Adipocyte (in vitro differentiated cells): ENCODE data around the gene ZCWPW1.
A peak's percentile ranks its signal among the peaks of the same experiment; 100 is the strongest.
"Not testable (repeated sequence)": the region's sequence is repeated elsewhere in the genome, so short reads cannot be mapped to it uniquely, and the experiment has no call there.

ENCODE experiments used
- DNase-seq: peaks from one replicate; pipeline ENCODE4 v3.0.0-alpha.2; 2015; ENCODE audit warnings: low read depth
- H3K27me3 ChIP-seq: replicated peaks from 2 replicates; pipeline ENCODE4 v1.7.0; 2013; ENCODE audit warnings: mild to moderate bottlenecking, low read length, moderate library complexity; ENCODE audit not compliant: control insufficient read depth, insufficient read depth
- H3K36me3 ChIP-seq: 2 replicates; pipeline ENCODE4 v1.7.0; 2013; ENCODE audit warnings: low read length, mild to moderate bottlenecking, moderate library complexity; ENCODE audit not compliant: control insufficient read depth, insufficient read depth, severe bottlenecking
- H3K4me1 ChIP-seq: 2 replicates; pipeline ENCODE4 v1.7.0; 2013; ENCODE audit warnings: mild to moderate bottlenecking, low read length, moderate library complexity; ENCODE audit not compliant: control insufficient read depth, insufficient read depth
- H3K4me3 ChIP-seq: 2 replicates; pipeline ENCODE4 v1.7.0; 2013; ENCODE audit warnings: mild to moderate bottlenecking, low read length, moderate library complexity
- H3K9ac ChIP-seq: 2 replicates; pipeline ENCODE4 v1.7.0; 2013; ENCODE audit warnings: mild to moderate bottlenecking, low read length, moderate library complexity
- H3K9me3 ChIP-seq: 2 replicates; pipeline ENCODE4 v1.7.0; 2013; ENCODE audit warnings: mild to moderate bottlenecking, low read length, moderate library complexity; ENCODE audit not compliant: control insufficient read depth

Gene ZCWPW1

GRCh38 chr7:100467638-100468373, 39.3 kb upstream of the ZCWPW1 start:
- Histone ChIP-seq H3K9me3 (no peaks in the 10 kb centered on the region), H3K27me3 (no peaks in the 10 kb centered on the region), H3K4me3 (no peak overlapping the region), H3K9ac (no peak overlapping the region), H3K4me1 (peaks cover 11% of the 10 kb centered on the region), H3K36me3 (peaks cover 17% of the 10 kb centered on the region)
- no peak for DNase-seq

- no peaks in the 10 kb centered on the region for H3K27me3 ChIP-seq
- H3K4me1 ChIP-seq: peaks cover 8% of the 10 kb centered on the region
- H3K36me3 ChIP-seq: peaks cover 16% of the 10 kb centered on the region
- no peak for DNase-seq
- no peak overlapping the region for H3K4me3 ChIP-seq
- no peaks in the 10 kb centered on the region for H3K9me3 ChIP-seq
- no peak overlapping the region for H3K9ac ChIP-seq
These were observed 38.4 kb upstream of the ZCWPW1 start for GRCh38 chr7:100466653-100467605.

- peak; percentile 91 for DNase-seq
- peak overlapping the region; percentile 54 for H3K9ac ChIP-seq
- H3K36me3 ChIP-seq: peaks cover 12% of the 10 kb centered on the region
- H3K4me1 ChIP-seq: peaks cover 8% of the 10 kb centered on the region
- no peaks in the 10 kb centered on the region for H3K27me3 ChIP-seq
- H3K4me3 ChIP-seq: no peak overlapping the region
- H3K9me3 ChIP-seq: no peaks in the 10 kb centered on the region
These were observed 37.3 kb upstream of the ZCWPW1 start for GRCh38 chr7:100465702-100466311.

- Histone ChIP-seq H3K4me1 (peaks cover 8% of the 10 kb centered on the region), H3K27me3 (no peaks in the 10 kb centered on the region), H3K4me3 (no peak overlapping the region), H3K9me3 (no peaks in the 10 kb centered on the region), H3K36me3 (peaks cover 7% of the 10 kb centered on the region), H3K9ac (peak overlapping the region; percentile 54)
- DNase-seq: no peak
These were observed 36.8 kb upstream of the ZCWPW1 start for GRCh38 chr7:100465299-100465698.

GRCh38 chr7:100464791-100465190, 36.3 kb upstream of the ZCWPW1 start:
- Histone ChIP-seq H3K9me3 (no peaks in the 10 kb centered on the region), H3K36me3 (peaks cover 2% of the 10 kb centered on the region), H3K27me3 (no peaks in the 10 kb centered on the region), H3K4me1 (peaks cover 8% of the 10 kb centered on the region), H3K9ac (no peak overlapping the region), H3K4me3 (no peak overlapping the region)
- DNase-seq: no peak

- no peaks in the 10 kb centered on the region for H3K27me3 ChIP-seq
- H3K9me3 ChIP-seq: no peaks in the 10 kb centered on the region
- no peak within 1 kb of the TSS for H3K4me3 ChIP-seq
- no peak within 1 kb of the TSS for H3K9ac ChIP-seq
- peak; percentile 27 for DNase-seq
- peaks cover 2% of the 10 kb centered on the region for H3K36me3 ChIP-seq
- peaks cover 8% of the 10 kb centered on the region for H3K4me1 ChIP-seq
These were observed 35.7 kb upstream of the ZCWPW1 start, which contains the start of gene SPACDR for GRCh38 chr7:100464210-100464660. Gene SPACDR (minus strand): TSS chr7:100464260. CDS start chr7:100464025, 235 bp downstream.

- Histone ChIP-seq H3K27me3 (no peaks in the 10 kb centered on the region), H3K36me3 (no peaks in the 10 kb centered on the region), H3K9ac (no peak overlapping the region), H3K4me3 (no peak overlapping the region), H3K9me3 (no peaks in the 10 kb centered on the region), H3K4me1 (no peaks in the 10 kb centered on the region)
- DNase-seq: no peak
These were observed 28.5 kb upstream of the ZCWPW1 start for GRCh38 chr7:100457033-100457432.

- H3K4me1 ChIP-seq: no peaks in the 10 kb centered on the region
- H3K9ac ChIP-seq: no peak overlapping the region
- no peaks in the 10 kb centered on the region for H3K9me3 ChIP-seq
- no peaks in the 10 kb centered on the region for H3K27me3 ChIP-seq
- no peaks in the 10 kb centered on the region for H3K36me3 ChIP-seq
- DNase-seq: no peak
- no peak overlapping the region for H3K4me3 ChIP-seq
These were observed 28.1 kb upstream of the ZCWPW1 start for GRCh38 chr7:100456562-100456961.

GRCh38 chr7:100455206-100455605, 26.7 kb upstream of the ZCWPW1 start:
- no peak for DNase-seq
- H3K9me3 ChIP-seq: no peaks in the 10 kb centered on the region
- no peaks in the 10 kb centered on the region for H3K4me1 ChIP-seq
- no peaks in the 10 kb centered on the region for H3K36me3 ChIP-seq
- no peaks in the 10 kb centered on the region for H3K27me3 ChIP-seq
- no peak overlapping the region for H3K4me3 ChIP-seq
- H3K9ac ChIP-seq: no peak overlapping the region

- H3K9me3 ChIP-seq, H3K4me1 ChIP-seq, H3K27me3 ChIP-seq, H3K36me3 ChIP-seq, DNase-seq, H3K9ac ChIP-seq, H3K4me3 ChIP-seq: not testable (repeated sequence)
These were observed 25.4 kb upstream of the ZCWPW1 start for GRCh38 chr7:100453854-100454253.

- Histone ChIP-seq H3K9ac (no peak overlapping the region), H3K9me3 (no peaks in the 10 kb centered on the region), H3K27me3 (no peaks in the 10 kb centered on the region), H3K36me3 (no peaks in the 10 kb centered on the region), H3K4me1 (no peaks in the 10 kb centered on the region), H3K4me3 (no peak overlapping the region)
- DNase-seq: no peak
These were observed 24.0 kb upstream of the ZCWPW1 start for GRCh38 chr7:100452513-100452912.
